Measurements from ENCODE around the gene MISP3.
A peak's percentile ranks its signal among the peaks of the same experiment; 100 is the strongest.

Gene MISP3

DNA sequence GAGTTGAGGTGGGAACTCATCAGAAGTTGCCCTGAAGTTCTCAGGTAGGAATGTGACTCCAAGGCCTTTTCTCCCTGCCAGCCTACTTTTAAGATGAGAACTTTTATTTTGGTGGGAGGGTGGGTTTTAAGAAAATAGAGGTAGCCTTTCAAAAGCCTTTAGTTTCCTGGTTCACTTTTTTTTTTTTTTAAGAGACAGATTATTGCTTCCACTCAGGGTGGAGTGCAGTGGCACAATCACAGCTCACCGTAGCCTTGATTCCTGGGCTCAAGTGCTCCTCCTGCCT lies 10.0 kb downstream of the MISP3 start:
- Mint-ChIP-seq H3K27ac (no peak overlapping the region), H3K27me3 (no peaks in the 10 kb centered on the region), H3K4me1 (ENCODE audit: low read depth) (peaks cover 11% of the 10 kb centered on the region), H3K9me3 (no peaks in the 10 kb centered on the region), H3K36me3 (ENCODE audit: low read depth) (no peaks in the 10 kb centered on the region), H3K4me3 (peak overlapping the region; percentile 89)

DNA sequence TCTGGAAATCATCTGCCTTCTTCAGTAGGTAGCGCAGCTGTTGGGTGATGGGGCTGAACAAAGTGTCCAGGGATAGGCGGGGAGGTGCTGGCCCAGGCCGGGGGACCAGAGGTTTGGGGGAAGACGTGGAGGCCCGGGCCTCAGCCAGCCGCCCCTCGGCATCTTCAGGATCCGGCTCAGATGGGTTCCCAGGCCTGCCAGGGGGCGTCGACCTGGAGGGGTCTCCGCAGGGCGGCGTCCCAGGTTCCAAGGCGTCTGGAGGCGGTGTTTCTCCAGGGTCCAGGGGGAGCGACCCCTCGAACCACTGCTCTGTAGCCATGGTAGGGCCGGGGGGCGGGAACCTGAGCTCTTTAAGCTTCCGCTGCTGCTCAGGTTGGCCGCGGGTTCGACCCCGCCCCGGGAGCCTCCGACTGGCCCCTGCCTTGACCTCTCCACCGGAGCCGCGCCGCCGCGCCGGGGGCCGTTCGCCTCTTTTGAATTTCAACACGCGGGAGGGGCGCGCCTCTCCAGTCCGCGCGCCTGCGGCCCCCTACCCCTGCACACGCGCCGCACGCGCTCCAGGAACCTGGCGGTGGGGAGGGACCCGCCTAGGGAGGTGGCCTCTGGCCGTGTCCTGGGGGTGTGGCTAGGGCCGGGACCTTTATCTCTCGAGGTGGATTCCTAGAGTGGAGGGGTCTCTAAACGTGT lies 12.9 kb downstream of the MISP3 start, which contains the start of gene C19orf67:
Gene C19orf67, minus strand, starts transcription at position 475 of the 687 bp plus-strand sequence. Its CDS starts 156 bp downstream, at position 319.
- no peak within 1 kb of the TSS for H3K4me3 Mint-ChIP-seq
- peaks cover 12% of the 10 kb centered on the region for H3K4me1 Mint-ChIP-seq (ENCODE audit: low read depth)
- H3K27me3 Mint-ChIP-seq = no peaks in the 10 kb centered on the region
- H3K36me3 Mint-ChIP-seq (ENCODE audit: low read depth) = peaks cover 15% of the 10 kb centered on the region
- H3K27ac Mint-ChIP-seq = no peak within 1 kb of the TSS
- no peaks in the 10 kb centered on the region for H3K9me3 Mint-ChIP-seq

DNA sequence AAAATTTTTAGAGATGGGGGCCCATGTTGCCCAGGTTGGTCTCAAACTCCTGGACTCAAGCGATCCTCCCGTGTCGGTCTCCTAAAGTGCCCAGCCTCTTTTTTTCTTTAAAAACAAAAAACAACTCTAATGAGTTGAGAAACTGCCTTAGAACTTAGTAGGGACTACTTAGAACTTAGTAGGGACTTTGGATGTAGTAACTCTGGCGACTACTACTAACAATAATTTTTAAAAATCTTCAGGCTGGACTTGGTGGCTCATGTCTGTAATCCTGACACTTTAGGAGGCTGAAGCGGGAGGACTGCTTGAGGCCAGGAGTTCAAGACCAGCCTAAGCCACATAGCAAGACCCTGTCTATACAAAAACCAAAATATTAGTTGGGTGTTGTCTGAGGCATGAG lies 13.5 kb downstream of the MISP3 start:
- Mint-ChIP-seq H3K4me1 (ENCODE audit: low read depth) (peaks cover 11% of the 10 kb centered on the region), H3K4me3 (no peak overlapping the region), H3K27ac (no peak overlapping the region), H3K36me3 (ENCODE audit: low read depth) (peaks cover 15% of the 10 kb centered on the region), H3K9me3 (no peaks in the 10 kb centered on the region), H3K27me3 (no peaks in the 10 kb centered on the region)

DNA sequence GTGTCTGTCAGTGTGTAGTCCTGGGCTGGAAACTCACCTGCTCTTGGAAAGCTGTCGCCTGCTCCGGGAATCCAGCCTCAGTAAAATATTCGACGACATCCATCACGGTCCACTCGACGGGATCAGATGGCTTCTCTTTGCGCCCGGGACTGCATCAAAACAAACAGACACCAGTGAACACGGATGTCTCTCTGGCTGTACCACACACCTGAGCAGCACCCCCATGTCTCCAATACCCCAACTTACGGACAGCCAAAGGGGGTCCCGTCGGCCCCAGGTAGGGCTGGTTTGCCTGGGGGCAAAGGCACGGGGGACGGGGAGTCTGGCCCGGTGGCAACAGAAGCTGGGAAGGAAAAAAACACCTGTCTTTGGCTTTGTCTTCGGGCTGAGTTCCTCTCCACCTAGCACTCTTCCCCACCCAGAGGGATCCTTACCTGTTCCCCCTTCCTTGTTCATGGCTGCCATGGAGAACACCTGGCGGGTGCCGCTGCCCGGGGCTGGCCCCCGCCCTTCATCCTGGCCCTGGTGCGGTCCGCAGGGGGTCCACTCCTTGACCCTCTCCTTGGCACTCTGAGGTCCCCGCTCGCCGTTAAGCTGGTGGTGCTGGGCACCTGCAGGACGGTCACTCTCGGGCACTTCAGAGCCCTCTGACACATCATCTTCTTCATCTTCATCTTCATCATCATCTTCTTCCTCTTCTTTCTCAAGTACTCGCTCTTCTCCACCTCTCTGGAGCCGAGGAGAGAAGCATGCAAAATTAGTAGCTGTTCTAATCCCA lies 16.2 kb downstream of the MISP3 start:
- Mint-ChIP-seq H3K27ac (peak overlapping the region; percentile 77), H3K9me3 (peaks cover 6% of the 10 kb centered on the region), H3K36me3 (ENCODE audit: low read depth) (peaks cover 23% of the 10 kb centered on the region), H3K27me3 (no peaks in the 10 kb centered on the region), H3K4me1 (ENCODE audit: low read depth) (peaks cover 16% of the 10 kb centered on the region), H3K4me3 (peak overlapping the region; percentile 77)

DNA sequence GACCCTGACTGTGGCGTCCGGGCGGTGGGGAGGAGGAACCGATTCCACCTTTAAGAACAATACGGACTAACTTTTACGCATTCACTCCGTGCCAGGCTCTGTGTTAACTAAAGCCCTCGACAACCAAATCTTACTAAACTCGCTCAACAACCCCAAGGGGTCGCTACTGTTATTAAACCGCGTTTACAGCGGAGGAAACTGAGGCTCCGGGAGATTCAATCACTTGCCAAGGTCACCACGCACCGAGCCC lies 16.8 kb downstream of the MISP3 start:
- peaks cover 23% of the 10 kb centered on the region for H3K36me3 Mint-ChIP-seq (ENCODE audit: low read depth)
- peaks cover 6% of the 10 kb centered on the region for H3K9me3 Mint-ChIP-seq
- no peaks in the 10 kb centered on the region for H3K27me3 Mint-ChIP-seq
- peak overlapping the region; percentile 77 for H3K4me3 Mint-ChIP-seq
- H3K4me1 Mint-ChIP-seq (ENCODE audit: low read depth) = peaks cover 16% of the 10 kb centered on the region
- H3K27ac Mint-ChIP-seq = peak overlapping the region; percentile 77

DNA sequence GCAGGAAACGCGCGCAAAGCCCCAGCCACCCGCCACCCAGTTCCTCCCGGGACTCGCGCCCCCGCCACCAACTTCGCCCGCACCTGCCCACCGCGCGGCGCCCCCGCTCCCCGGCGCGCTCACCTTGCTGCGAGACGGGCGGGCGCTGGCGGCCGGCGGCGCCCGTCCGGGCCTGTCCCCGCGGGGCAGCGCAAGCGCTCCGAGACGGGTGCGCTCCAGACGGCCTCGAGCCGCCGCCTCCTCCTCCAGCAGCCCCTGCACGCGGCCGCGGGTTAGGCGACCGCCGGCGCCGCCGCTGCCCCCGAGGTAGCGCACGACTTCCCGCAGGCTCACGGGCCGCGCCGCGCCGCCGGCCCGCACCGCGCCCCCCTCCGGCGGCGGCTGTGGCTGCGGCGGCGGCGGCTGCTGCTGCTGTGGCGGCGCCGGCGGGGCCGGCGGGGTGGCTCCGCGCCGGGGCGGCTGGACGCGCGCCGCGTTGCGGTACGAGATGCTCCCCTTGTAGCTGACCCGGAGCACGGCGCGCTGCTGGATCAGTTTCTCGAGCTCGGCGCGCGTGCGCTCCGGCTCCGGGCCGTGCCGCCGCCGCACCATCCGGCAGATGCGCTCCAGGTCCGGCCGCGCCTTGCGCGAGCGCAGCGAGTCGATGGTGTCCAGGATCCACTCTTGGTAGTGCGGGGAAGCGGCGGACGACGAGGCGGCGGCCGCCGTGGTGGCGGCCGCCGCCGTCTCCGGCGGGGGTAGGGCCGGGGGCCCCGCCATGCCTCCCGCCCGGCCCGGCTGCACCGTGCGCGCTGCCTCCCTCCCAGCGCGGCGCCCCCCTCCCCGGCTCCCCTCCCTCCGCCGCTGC lies 17.3 kb downstream of the MISP3 start:
- H3K4me1 Mint-ChIP-seq (ENCODE audit: low read depth) = peaks cover 16% of the 10 kb centered on the region
- peaks cover 23% of the 10 kb centered on the region for H3K36me3 Mint-ChIP-seq (ENCODE audit: low read depth)
- H3K9me3 Mint-ChIP-seq = peaks cover 6% of the 10 kb centered on the region
- H3K27me3 Mint-ChIP-seq = no peaks in the 10 kb centered on the region
- peak overlapping the region; percentile 78 for H3K4me3 Mint-ChIP-seq
- peak overlapping the region; percentile 77 for H3K27ac Mint-ChIP-seq

DNA sequence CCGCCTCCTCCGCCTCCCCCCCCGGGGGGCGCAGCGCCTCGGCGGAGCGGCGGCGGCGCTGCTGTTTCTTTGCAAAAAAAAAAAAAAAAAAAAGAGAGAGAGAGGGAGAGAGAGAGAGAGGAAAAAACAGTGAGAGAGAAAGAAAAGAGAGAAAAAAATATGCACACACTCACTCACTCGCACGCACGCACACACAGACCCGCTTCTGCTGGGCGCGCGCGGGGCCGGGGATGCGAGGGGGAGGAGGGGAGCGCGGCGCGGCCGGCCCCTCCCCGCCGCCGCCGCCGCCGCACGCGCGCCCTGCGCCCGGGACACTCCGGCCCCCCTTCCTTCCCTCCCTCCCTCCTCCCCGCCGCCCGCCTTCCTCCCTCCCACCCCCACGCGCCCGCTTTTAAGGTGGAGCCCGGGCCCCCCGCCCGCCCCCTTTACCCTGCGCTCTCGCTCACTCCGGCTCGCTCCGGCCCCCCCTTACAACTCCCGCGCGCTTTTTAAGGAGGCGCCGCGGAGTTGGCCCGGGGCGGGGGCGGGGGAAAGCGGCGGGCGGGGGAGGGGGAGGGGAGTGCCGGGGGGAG lies 18.0 kb downstream of the MISP3 start, which contains the start of gene SAMD1:
Gene SAMD1, minus strand, starts transcription at position 243 of the 572 bp plus-strand sequence.
- Mint-ChIP-seq H3K4me1 (ENCODE audit: low read depth) (peaks cover 16% of the 10 kb centered on the region), H3K36me3 (ENCODE audit: low read depth) (peaks cover 23% of the 10 kb centered on the region), H3K4me3 (peak within 1 kb of the TSS; percentile 93), H3K9me3 (peaks cover 6% of the 10 kb centered on the region), H3K27me3 (no peaks in the 10 kb centered on the region), H3K27ac (peak within 1 kb of the TSS; percentile 95)

DNA sequence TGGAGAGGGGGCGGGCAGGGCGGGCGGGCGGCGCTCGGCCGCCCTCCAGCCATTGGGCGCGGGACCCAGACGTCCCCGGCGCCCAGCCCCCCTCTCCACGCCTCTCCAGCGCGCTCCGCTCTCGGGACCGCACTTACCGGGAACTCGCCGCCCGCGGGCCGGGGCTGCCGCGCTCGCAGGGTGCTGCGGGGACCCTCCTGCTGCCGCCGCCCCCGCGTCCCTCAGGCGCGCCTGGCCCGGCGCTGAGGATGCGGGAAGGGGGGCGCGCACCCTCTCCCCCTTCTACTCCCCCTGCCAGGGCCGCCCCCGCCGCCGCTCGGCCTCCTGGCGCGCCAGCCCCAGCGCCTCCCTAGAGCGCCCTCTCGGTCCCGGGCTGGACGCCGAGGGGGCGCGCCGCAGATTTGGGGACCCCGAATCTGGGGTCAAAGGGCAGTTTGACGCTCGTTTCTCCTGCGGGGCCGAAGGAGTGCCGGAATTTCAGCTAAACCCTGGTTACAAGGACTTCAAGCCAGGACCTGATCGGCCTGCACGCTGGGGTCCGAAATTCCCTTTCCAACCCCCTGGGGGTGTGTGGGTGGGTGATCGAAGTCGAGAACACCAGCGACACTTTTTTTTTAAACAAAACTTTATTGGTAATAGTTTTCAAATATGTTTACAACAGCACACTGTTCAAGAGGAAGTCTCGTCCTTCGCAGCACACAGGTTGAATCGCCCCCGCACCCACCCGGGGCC lies 18.7 kb downstream of the MISP3 start:
- peak overlapping the region; percentile 95 for H3K27ac Mint-ChIP-seq
- H3K36me3 Mint-ChIP-seq (ENCODE audit: low read depth) = peaks cover 23% of the 10 kb centered on the region
- H3K27me3 Mint-ChIP-seq = no peaks in the 10 kb centered on the region
- peaks cover 6% of the 10 kb centered on the region for H3K9me3 Mint-ChIP-seq
- peaks cover 16% of the 10 kb centered on the region for H3K4me1 Mint-ChIP-seq (ENCODE audit: low read depth)
- peak overlapping the region; percentile 93 for H3K4me3 Mint-ChIP-seq

DNA sequence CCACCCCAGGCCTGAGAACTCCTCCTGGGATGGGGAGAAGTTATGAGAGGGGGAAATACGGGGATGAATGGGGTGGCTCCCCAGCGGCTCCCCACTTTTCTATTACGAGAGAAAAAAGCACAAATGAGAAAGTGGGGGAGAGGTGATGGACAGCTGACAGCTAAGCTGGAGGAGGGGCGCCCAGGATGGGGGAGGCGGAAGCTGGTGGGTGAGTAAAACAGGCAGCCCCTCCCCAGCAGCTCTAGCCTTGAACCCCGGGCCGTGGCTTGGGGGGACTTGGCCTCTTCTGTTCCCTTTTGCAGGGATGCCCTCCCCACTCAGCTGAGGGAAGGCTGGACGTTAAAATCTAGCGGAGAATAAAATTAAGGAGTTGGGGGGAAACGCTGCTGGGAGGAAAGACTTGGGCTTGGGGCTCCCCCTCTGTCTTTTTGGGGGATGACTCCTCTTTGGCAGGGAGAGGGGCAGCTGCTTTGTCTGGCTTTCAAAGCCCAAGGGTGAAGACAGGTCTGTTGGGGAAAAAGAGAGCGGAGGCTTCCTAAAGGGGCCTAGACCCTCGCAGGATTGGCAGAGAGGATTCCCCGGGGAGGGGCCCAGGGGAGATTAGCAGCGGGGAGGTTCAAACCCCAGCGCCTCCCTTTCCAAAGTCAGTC lies 19.4 kb downstream of the MISP3 start:
- H3K4me3 Mint-ChIP-seq = peak overlapping the region; percentile 93
- peak overlapping the region; percentile 95 for H3K27ac Mint-ChIP-seq
- H3K4me1 Mint-ChIP-seq (ENCODE audit: low read depth) = peaks cover 16% of the 10 kb centered on the region
- peaks cover 27% of the 10 kb centered on the region for H3K36me3 Mint-ChIP-seq (ENCODE audit: low read depth)
- H3K27me3 Mint-ChIP-seq = no peaks in the 10 kb centered on the region
- peaks cover 6% of the 10 kb centered on the region for H3K9me3 Mint-ChIP-seq

DNA sequence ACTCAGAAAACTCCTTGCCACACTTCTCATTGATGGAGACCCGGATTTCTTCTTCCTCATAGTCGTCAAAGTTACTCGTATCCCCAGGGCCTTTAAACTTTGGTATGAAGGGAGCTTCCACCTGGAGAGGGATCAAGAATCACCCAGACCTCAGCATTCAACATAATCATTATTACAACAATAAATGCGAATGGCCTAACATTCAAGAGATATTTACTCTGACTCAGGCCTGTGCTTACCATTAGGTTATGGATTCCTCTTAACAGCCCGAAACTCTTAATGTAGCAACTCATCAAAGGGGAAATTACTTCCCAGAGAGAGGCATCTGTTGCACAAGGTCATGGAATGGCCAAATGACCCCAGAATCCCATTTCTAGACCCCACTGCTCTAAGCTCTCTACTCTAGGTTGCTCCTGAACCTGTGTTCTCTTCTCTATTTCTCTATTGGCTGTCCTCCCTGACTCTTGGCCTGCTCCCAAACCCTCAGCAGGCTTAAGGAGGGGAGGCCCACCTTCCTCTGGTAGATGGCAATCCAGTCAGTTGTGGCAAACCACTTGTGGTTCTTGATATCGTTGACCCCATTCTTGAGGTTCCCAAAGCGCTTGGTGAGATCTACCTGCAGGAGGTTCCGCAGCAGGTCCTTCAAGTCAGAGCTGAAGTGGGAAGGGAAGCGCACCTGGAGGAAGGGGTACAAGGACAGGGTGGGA lies 20.7 kb downstream of the MISP3 start:
- peak overlapping the region; percentile 52 for H3K27ac Mint-ChIP-seq
- H3K4me3 Mint-ChIP-seq = peak overlapping the region; percentile 59
- peaks cover 16% of the 10 kb centered on the region for H3K4me1 Mint-ChIP-seq (ENCODE audit: low read depth)
- H3K36me3 Mint-ChIP-seq (ENCODE audit: low read depth) = peaks cover 23% of the 10 kb centered on the region
- no peaks in the 10 kb centered on the region for H3K27me3 Mint-ChIP-seq
- peaks cover 6% of the 10 kb centered on the region for H3K9me3 Mint-ChIP-seq

DNA sequence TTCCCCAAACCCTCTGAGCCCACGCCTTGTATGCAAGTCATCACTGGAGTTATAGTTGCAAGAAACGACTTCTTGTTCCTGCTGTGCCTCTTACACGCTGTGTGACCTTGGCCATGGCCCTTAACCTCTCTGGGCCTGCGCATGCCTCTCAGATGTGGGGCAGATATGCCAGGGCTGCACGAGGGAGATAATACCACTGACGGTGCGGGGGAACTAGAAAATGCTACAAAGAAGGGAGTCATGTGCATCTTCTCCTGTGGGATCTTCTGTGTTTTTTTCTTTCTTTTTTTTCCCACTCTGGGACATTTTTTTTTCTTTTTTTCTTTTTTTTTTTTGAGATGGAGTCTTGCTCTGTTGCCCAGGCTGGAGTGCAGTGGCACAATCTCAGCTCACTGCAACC lies 22.3 kb downstream of the MISP3 start:
- Mint-ChIP-seq H3K36me3 (ENCODE audit: low read depth) (peaks cover 13% of the 10 kb centered on the region), H3K9me3 (peaks cover 6% of the 10 kb centered on the region), H3K4me3 (no peak overlapping the region), H3K4me1 (ENCODE audit: low read depth) (peaks cover 10% of the 10 kb centered on the region), H3K27me3 (no peaks in the 10 kb centered on the region), H3K27ac (no peak overlapping the region)

DNA sequence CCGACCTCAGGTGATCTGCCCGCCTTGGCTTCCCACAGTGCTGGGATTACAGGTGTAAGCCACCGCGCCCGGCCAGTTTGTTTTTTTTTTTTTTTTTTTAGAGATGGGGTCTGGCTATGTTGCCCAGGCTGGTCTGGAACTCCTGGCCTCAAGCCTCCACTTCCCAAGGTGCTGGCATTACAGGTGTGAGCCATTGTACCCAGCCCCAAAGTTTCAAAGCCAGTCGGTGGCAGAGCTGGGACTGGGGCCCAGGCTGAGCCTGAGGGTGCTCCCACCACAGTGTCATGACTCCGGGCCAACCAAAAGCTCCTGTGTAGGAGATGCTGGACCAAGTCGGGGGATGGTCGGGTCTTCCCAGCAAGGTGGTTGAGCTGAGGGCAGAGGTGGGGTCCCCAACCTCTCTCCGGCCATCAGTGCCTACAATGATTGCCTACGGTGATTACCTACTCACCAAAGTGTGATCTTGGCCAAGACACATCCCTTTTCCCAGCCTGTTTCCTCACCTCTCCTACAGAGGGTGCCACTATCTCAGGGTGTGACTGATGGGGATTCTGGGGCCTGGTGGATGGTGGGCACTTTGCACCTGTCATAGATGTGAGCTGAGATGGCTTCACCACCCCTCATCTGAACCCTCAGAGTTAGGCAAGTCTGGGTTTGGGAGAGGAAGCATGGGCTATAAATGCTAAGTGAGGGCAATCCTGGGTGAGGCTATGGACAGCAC lies 23.8 kb downstream of the MISP3 start:
- Mint-ChIP-seq H3K27me3 (no peaks in the 10 kb centered on the region), H3K9me3 (peaks cover 6% of the 10 kb centered on the region), H3K4me3 (no peak overlapping the region), H3K36me3 (ENCODE audit: low read depth) (peaks cover 17% of the 10 kb centered on the region), H3K27ac (no peak overlapping the region), H3K4me1 (ENCODE audit: low read depth) (peaks cover 9% of the 10 kb centered on the region)

DNA sequence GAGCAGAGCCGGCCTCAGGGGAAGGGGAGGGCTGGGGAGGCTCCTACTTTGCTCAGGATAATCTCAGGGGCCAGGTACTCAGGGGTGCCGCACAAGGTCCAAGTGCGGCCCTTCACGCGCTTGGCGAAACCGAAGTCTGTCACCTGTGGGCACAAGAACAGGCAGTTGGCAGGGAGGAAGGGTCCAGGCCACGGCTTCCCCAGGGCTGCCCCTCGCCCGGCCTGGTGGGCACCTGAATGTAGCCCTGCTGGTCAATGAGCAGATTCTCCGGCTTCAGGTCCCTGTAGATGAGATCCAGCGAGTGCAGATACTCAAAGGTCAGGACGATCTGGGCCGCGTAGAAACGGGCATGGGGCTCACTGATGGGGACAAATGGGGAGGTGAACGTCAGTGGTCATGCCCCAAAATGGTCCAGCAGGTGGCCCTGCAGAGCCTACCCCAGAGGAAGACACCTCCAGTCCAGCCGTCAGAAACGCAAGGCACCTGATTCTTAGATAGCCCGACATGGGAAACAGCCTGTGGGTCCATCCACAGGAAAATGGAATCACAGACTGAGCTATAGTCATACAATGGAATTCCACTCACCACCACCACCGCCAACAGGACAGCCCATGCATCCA lies 25.1 kb downstream of the MISP3 start:
- Mint-ChIP-seq H3K27me3 (no peaks in the 10 kb centered on the region), H3K4me1 (ENCODE audit: low read depth) (no peaks in the 10 kb centered on the region), H3K27ac (no peak overlapping the region), H3K9me3 (peaks cover 6% of the 10 kb centered on the region), H3K36me3 (ENCODE audit: low read depth) (peaks cover 17% of the 10 kb centered on the region), H3K4me3 (no peak overlapping the region)

All from stimulated activated naive CD8-positive, alpha-beta T cell treated with anti-CD3 and anti-CD28 coated beads, Interleukin-15, Interleukin-2, amounts not matched to agents 100 ng/mL and 50 ng/mL, for 24 hours (primary cell).